ENCODE results near the gene ASAP2.

GRCh38 chr2:9390151-9390850 lies 183.7 kb downstream of the ASAP2 start:
- TF ChIP-seq, protein P1, sequence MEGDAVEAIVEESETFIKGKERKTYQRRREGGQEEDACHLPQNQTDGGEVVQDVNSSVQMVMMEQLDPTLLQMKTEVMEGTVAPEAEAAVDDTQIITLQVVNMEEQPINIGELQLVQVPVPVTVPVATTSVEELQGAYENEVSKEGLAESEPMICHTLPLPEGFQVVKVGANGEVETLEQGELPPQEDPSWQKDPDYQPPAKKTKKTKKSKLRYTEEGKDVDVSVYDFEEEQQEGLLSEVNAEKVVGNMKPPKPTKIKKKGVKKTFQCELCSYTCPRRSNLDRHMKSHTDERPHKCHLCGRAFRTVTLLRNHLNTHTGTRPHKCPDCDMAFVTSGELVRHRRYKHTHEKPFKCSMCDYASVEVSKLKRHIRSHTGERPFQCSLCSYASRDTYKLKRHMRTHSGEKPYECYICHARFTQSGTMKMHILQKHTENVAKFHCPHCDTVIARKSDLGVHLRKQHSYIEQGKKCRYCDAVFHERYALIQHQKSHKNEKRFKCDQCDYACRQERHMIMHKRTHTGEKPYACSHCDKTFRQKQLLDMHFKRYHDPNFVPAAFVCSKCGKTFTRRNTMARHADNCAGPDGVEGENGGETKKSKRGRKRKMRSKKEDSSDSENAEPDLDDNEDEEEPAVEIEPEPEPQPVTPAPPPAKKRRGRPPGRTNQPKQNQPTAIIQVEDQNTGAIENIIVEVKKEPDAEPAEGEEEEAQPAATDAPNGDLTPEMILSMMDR (IDR thresholded peaks at IDR 0.05; ENCODE audit: low read length): no peak
- TF ChIP-seq EZH2 (optimal IDR thresholded peaks at IDR 0.05; ENCODE audit: low read depth, low read length): no peak
- TF ChIP-seq EZH2phosphoT487 (IDR thresholded peaks at IDR 0.05; ENCODE audit: low read length): no peak
